Measurements from ENCODE around the gene ADGRV1.

DNA sequence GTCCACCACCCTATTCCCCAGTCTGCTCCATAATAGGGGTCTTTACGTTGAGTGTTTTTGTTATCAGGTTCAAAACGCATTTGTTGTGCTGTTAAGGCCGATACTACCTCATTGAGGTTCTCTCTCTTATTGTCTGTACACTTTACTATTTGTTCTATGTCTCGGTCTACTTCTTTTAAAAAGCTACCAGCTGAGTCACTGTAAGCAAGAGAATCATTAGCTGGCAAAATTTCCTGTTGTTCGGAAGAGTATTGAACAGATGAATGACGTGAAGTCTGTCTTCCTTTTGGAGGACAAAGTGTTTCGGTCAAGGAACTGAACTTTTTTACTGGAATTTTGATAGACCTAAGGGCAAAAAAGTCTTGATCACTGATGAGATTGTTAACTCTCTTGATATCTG lies 39.5 kb upstream of the ADGRV1 start:
- TF ChIP-seq POLR2A (IDR thresholded peaks at IDR 0.05) = no peak
- TF ChIP-seq, protein P1, sequence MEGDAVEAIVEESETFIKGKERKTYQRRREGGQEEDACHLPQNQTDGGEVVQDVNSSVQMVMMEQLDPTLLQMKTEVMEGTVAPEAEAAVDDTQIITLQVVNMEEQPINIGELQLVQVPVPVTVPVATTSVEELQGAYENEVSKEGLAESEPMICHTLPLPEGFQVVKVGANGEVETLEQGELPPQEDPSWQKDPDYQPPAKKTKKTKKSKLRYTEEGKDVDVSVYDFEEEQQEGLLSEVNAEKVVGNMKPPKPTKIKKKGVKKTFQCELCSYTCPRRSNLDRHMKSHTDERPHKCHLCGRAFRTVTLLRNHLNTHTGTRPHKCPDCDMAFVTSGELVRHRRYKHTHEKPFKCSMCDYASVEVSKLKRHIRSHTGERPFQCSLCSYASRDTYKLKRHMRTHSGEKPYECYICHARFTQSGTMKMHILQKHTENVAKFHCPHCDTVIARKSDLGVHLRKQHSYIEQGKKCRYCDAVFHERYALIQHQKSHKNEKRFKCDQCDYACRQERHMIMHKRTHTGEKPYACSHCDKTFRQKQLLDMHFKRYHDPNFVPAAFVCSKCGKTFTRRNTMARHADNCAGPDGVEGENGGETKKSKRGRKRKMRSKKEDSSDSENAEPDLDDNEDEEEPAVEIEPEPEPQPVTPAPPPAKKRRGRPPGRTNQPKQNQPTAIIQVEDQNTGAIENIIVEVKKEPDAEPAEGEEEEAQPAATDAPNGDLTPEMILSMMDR (IDR thresholded peaks at IDR 0.05) = no peak
